GM23338 (cell line): Measurements from ENCODE around the gene RIGI. TPM values are rescaled to one million over a fixed set of nuclear protein-coding genes. Genes with fewer than 3 reads are reported as not detected.

Experiments
- ATAC-seq: fragments of 200-7000 bp; cut with Tn5 transposase; 3 replicates; pipeline ENCODE4 v1.9.1; 2020
- DNase-seq: peaks from one replicate; pipeline ENCODE4 v3.0.0-alpha.2; 2015; ENCODE audit warnings: low spot score
- H2AFZ ChIP-seq: fragments of 200-600 bp; sonication (generic); 2 replicates; pipeline ENCODE4 v1.8.0; 2016; ENCODE audit warnings: antibody characterized with exemption, mild to moderate bottlenecking, moderate library complexity
- H3F3A ChIP-seq: fragments of 200-600 bp; sonication (generic); replicated peaks from 2 replicates; pipeline ENCODE4 v1.8.0; 2017; ENCODE audit warnings: antibody characterized with exemption, mixed run types, low read depth
- H3K27ac ChIP-seq: fragments of 200-600 bp; sonication (generic); 2 replicates; pipeline ENCODE4 v1.6.1; 2016; ENCODE audit warnings: low read depth
- H3K27me3 ChIP-seq: fragments of 200-600 bp; sonication (generic); 2 replicates; pipeline ENCODE4 v1.8.0; 2016; ENCODE audit warnings: mild to moderate bottlenecking, mixed run types, moderate library complexity; ENCODE audit not compliant: insufficient read depth
- H3K36me3 ChIP-seq: fragments of 200-600 bp; sonication (generic); 2 replicates; pipeline ENCODE4 v1.8.0; 2016; ENCODE audit warnings: mild to moderate bottlenecking; ENCODE audit not compliant: insufficient read depth
- H3K4me1 ChIP-seq: fragments of 200-600 bp; sonication (generic); 2 replicates; pipeline ENCODE4 v1.8.0; 2016; ENCODE audit warnings: mild to moderate bottlenecking, moderate library complexity; ENCODE audit not compliant: insufficient read depth
- H3K4me2 ChIP-seq: fragments of 200-600 bp; sonication (generic); 2 replicates; pipeline ENCODE4 v1.7.1; 2017; ENCODE audit warnings: mixed run types
- H3K4me3 ChIP-seq: fragments of 200-600 bp; sonication (generic); 2 replicates; pipeline ENCODE4 v1.6.1; 2016; ENCODE audit warnings: mixed run types
- H3K79me2 ChIP-seq: fragments of 200-600 bp; sonication (generic); replicated peaks from 2 replicates; pipeline ENCODE4 v1.8.0; 2017; ENCODE audit warnings: mild to moderate bottlenecking; ENCODE audit not compliant: insufficient read depth
- H3K9me2 ChIP-seq: fragments of 200-600 bp; sonication (generic); 2 replicates; pipeline ENCODE4 v1.8.0; 2017; ENCODE audit not compliant: insufficient read depth
- H4K20me1 ChIP-seq: fragments of 200-600 bp; sonication (generic); replicated peaks from 2 replicates; pipeline ENCODE4 v1.8.0; 2017; ENCODE audit warnings: mild to moderate bottlenecking; ENCODE audit not compliant: insufficient read depth
- H3K27ac Mint-ChIP-seq: 2 replicates; pipeline ENCODE4 v1.8.0; 2020; ENCODE audit warnings: inconsistent platforms, mild to moderate bottlenecking, moderate library complexity, mixed read lengths
- H3K27me3 Mint-ChIP-seq: 3 replicates; pipeline ENCODE4 v1.8.0; 2022; ENCODE audit warnings: low read depth, mild to moderate bottlenecking, moderate library complexity, mixed read lengths, inconsistent platforms; ENCODE audit not compliant: insufficient read depth, poor library complexity
- H3K36me3 Mint-ChIP-seq: 3 replicates; pipeline ENCODE4 v1.8.0; 2021; ENCODE audit warnings: low read depth, mild to moderate bottlenecking, inconsistent platforms, moderate library complexity, mixed read lengths
- H3K4me1 Mint-ChIP-seq: 3 replicates; pipeline ENCODE4 v1.8.0; 2020; ENCODE audit warnings: mild to moderate bottlenecking, inconsistent platforms, mixed read lengths
- H3K4me3 Mint-ChIP-seq: 3 replicates; pipeline ENCODE4 v1.8.0; 2021; ENCODE audit warnings: moderate library complexity, mild to moderate bottlenecking, inconsistent platforms, mixed read lengths
- H3K9me3 Mint-ChIP-seq: 3 replicates; pipeline ENCODE4 v1.8.0; 2020; ENCODE audit warnings: moderate library complexity, mild to moderate bottlenecking, inconsistent platforms, mixed read lengths
- CREB1 ChIP-seq: fragments of 250-450 bp; sonication (Bioruptor Pico); IDR thresholded peaks from 2 replicates; pipeline ENCODE4 v1.5.0; 2020; ENCODE audit warnings: low read depth, mild to moderate bottlenecking, moderate library complexity
- CTCF ChIP-seq, 2 experiments: fragments of 200-600 bp in 1 of 2; sonication (generic) in 1 of 2; conservative IDR thresholded peaks; 2 replicates each; pipeline versions ENCODE4 v1.5.1 to v1.6.1; 2016 to 2017; ENCODE audit warnings: antibody characterized with exemption in 2 of 2, low read depth in 2 of 2, mild to moderate bottlenecking in 2 of 2, moderate library complexity in 1 of 2
- ETS1 ChIP-seq: IDR thresholded peaks from 2 replicates; pipeline ENCODE4 v1.6.1; 2016; ENCODE audit warnings: antibody characterized with exemption
- EZH2 ChIP-seq: fragments of 200-600 bp; sonication (generic); IDR thresholded peaks from one replicate; pipeline ENCODE4 v1.8.0; 2017; ENCODE audit warnings: antibody characterized with exemption, mild to moderate bottlenecking, low read depth; ENCODE audit not compliant: unreplicated experiment
- EZH2phosphoT487 ChIP-seq: fragments of 200-600 bp; sonication (generic); IDR thresholded peaks from one replicate; pipeline ENCODE4 v1.8.1; 2018; ENCODE audit warnings: antibody characterized with exemption; ENCODE audit not compliant: unreplicated experiment
- JUNB ChIP-seq: IDR thresholded peaks from one replicate; pipeline ENCODE4 v1.6.1; 2016; ENCODE audit warnings: antibody characterized with exemption; ENCODE audit not compliant: unreplicated experiment
- NANOG ChIP-seq: IDR thresholded peaks from 2 replicates; pipeline ENCODE4 v1.6.1; 2016; ENCODE audit warnings: antibody characterized with exemption, borderline replicate concordance
- POLR2AphosphoS5 ChIP-seq: IDR thresholded peaks from 2 replicates; pipeline ENCODE4 v1.6.1; 2016; ENCODE audit warnings: antibody characterized with exemption, low read depth
- REST ChIP-seq: IDR thresholded peaks from one replicate; pipeline ENCODE4 v1.6.1; 2018; ENCODE audit warnings: antibody characterized with exemption; ENCODE audit not compliant: unreplicated experiment
- STAT1 ChIP-seq: IDR thresholded peaks from one replicate; pipeline ENCODE4 v1.6.1; 2016; ENCODE audit warnings: antibody characterized with exemption; ENCODE audit not compliant: unreplicated experiment
- ZNF114 ChIP-seq: fragments of 250-450 bp; sonication (Bioruptor Pico); IDR thresholded peaks from 2 replicates; pipeline ENCODE4 v1.5.0; 2020; ENCODE audit warnings: mild to moderate bottlenecking, moderate library complexity
- ZNF331 ChIP-seq: fragments of 250-450 bp; sonication (Bioruptor Pico); IDR thresholded peaks from 2 replicates; pipeline ENCODE4 v1.5.0; 2020; ENCODE audit warnings: low read depth, mild to moderate bottlenecking, moderate library complexity
- polyA plus RNA-seq: library from polyadenylated mRNA; unstranded; fragments of >200 nt; fragmentation: Nextera tagmentation; extraction: Ambion mirVana; gene quantifications from 2 replicates; pipeline ENCODE4 v1.2.1, GENCODE V29; 2016
- total RNA-seq: library from RNA; depleted of rRNA; stranded (reverse); fragments of >200 nt; shearing (Covaris generic); gene quantifications from 2 replicates; pipeline ENCODE4 v1.2.3, GENCODE V29; 2014
- TF ChIP-seq, protein P1 (sequence below): fragments of 250-450 bp; sonication (Bioruptor Pico); IDR thresholded peaks from 2 replicates; pipeline ENCODE4 v1.5.0; 2020; ENCODE audit warnings: mild to moderate bottlenecking, moderate library complexity

Gene RIGI
- total and polyA plus RNA-seq, 2 experiments from 2014 or later: 14.2 to 14.7 TPM

GRCh38 chr9:32497921-32498320, 28.1 kb downstream of the RIGI start (continued):
- no peak for TF ChIP-seq NANOG
- TF ChIP-seq EZH2phosphoT487: no peak
- no peak for TF ChIP-seq ZNF114 (CRISPR knock-in tag)
- TF ChIP-seq JUNB: no peak
- TF ChIP-seq REST: no peak
- no peak for TF ChIP-seq CREB1 (CRISPR knock-in tag)
- no peak for TF ChIP-seq EZH2

GRCh38 chr9:32490601-32491000, 35.4 kb downstream of the RIGI start:
- no peak overlapping the region for H2AFZ ChIP-seq
- H3K27ac ChIP-seq: no peak overlapping the region
- DNase-seq (peak; percentile 15), ATAC-seq (peak; percentile 62)
- no peaks in the 10 kb centered on the region for H3K9me2 ChIP-seq
- no peaks in the 10 kb centered on the region for H3F3A ChIP-seq
- H3K36me3 Mint-ChIP-seq: peaks cover 20% of the 10 kb centered on the region
- H3K9me3 Mint-ChIP-seq: no peaks in the 10 kb centered on the region
- peaks cover 3% of the 10 kb centered on the region for H3K27me3 Mint-ChIP-seq
- H3K4me1 Mint-ChIP-seq: peaks cover 5% of the 10 kb centered on the region; the same call in 2 of the 3 replicates
- no peak overlapping the region for H3K4me3 Mint-ChIP-seq
- H3K36me3 ChIP-seq: peaks cover 15% of the 10 kb centered on the region
- H3K4me2 ChIP-seq: no peak overlapping the region
- no peaks in the 10 kb centered on the region for H3K27me3 ChIP-seq
- no peak overlapping the region for H3K27ac Mint-ChIP-seq
- H3K79me2 ChIP-seq: no peaks in the 10 kb centered on the region
- H3K4me1 ChIP-seq: 0 out of 2 replicates have a peak, but pooled peaks cover 5% of the 10 kb centered on the region
- no peak overlapping the region for H3K4me3 ChIP-seq
- H4K20me1 ChIP-seq: no peaks in the 10 kb centered on the region; the same call in 1 of the 2 replicates
- TF ChIP-seq NANOG: no peak
- no peak for TF ChIP-seq EZH2phosphoT487
- no peak for TF ChIP-seq JUNB
- TF ChIP-seq, protein P1, sequence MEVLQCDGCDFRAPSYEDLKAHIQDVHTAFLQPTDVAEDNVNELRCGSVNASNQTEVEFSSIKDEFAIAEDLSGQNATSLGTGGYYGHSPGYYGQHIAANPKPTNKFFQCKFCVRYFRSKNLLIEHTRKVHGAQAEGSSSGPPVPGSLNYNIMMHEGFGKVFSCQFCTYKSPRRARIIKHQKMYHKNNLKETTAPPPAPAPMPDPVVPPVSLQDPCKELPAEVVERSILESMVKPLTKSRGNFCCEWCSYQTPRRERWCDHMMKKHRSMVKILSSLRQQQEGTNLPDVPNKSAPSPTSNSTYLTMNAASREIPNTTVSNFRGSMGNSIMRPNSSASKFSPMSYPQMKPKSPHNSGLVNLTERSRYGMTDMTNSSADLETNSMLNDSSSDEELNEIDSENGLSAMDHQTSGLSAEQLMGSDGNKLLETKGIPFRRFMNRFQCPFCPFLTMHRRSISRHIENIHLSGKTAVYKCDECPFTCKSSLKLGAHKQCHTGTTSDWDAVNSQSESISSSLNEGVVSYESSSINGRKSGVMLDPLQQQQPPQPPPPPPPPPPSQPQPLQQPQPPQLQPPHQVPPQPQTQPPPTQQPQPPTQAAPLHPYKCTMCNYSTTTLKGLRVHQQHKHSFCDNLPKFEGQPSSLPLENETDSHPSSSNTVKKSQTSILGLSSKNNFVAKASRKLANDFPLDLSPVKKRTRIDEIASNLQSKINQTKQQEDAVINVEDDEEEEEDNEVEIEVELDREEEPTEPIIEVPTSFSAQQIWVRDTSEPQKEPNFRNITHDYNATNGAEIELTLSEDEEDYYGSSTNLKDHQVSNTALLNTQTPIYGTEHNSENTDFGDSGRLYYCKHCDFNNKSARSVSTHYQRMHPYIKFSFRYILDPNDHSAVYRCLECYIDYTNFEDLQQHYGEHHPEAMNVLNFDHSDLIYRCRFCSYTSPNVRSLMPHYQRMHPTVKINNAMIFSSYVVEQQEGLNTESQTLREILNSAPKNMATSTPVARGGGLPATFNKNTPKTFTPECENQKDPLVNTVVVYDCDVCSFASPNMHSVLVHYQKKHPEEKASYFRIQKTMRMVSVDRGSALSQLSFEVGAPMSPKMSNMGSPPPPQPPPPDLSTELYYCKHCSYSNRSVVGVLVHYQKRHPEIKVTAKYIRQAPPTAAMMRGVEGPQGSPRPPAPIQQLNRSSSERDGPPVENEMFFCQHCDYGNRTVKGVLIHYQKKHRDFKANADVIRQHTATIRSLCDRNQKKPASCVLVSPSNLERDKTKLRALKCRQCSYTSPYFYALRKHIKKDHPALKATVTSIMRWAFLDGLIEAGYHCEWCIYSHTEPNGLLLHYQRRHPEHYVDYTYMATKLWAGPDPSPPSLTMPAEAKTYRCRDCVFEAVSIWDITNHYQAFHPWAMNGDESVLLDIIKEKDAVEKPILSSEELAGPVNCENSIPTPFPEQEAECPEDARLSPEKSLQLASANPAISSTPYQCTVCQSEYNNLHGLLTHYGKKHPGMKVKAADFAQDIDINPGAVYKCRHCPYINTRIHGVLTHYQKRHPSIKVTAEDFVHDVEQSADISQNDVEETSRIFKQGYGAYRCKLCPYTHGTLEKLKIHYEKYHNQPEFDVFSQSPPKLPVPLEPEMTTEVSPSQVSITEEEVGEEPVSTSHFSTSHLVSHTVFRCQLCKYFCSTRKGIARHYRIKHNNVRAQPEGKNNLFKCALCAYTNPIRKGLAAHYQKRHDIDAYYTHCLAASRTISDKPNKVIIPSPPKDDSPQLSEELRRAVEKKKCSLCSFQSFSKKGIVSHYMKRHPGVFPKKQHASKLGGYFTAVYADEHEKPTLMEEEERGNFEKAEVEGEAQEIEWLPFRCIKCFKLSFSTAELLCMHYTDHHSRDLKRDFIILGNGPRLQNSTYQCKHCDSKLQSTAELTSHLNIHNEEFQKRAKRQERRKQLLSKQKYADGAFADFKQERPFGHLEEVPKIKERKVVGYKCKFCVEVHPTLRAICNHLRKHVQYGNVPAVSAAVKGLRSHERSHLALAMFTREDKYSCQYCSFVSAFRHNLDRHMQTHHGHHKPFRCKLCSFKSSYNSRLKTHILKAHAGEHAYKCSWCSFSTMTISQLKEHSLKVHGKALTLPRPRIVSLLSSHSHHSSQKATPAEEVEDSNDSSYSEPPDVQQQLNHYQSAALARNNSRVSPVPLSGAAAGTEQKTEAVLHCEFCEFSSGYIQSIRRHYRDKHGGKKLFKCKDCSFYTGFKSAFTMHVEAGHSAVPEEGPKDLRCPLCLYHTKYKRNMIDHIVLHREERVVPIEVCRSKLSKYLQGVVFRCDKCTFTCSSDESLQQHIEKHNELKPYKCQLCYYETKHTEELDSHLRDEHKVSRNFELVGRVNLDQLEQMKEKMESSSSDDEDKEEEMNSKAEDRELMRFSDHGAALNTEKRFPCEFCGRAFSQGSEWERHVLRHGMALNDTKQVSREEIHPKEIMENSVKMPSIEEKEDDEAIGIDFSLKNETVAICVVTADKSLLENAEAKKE: no peak
- TF ChIP-seq CTCF (conservative IDR thresholded peaks at IDR 0.05; ENCODE audit: low read depth in 2 of 2): no peak
- TF ChIP-seq STAT1: no peak
- TF ChIP-seq ZNF331 (CRISPR knock-in tag): no peak
- TF ChIP-seq ETS1: no peak
- no peak for TF ChIP-seq POLR2AphosphoS5
- no peak for TF ChIP-seq ZNF114 (CRISPR knock-in tag)
- no peak for TF ChIP-seq CREB1 (CRISPR knock-in tag)
